HG03159 (cell line): ENCODE data around the gene TMC3.

ENCODE experiments used
- ATAC-seq: cut with Tn5 transposase; IDR thresholded peaks from one replicate; pipeline ENCODE4 v1.9.1; 2021; ENCODE audit warnings: mild to moderate bottlenecking, moderate library complexity; ENCODE audit not compliant: unreplicated experiment

TMC3 gene

GRCh38 chr15:81301385-81301784 lies 72.6 kb downstream of the TMC3 start:
- peak; percentile 13 for ATAC-seq

- no peak for ATAC-seq
Observed at GRCh38 chr15:81299630-81300273, 74.3 kb downstream of the TMC3 start.

GRCh38 chr15:81299156-81299555 lies 74.9 kb downstream of the TMC3 start:
- no peak for ATAC-seq

- no peak for ATAC-seq
Observed at GRCh38 chr15:81298611-81299010, 75.4 kb downstream of the TMC3 start.

- ATAC-seq = no peak
Observed at GRCh38 chr15:81297603-81298575, 76.1 kb downstream of the TMC3 start.

GRCh38 chr15:81297147-81297572 lies 76.9 kb downstream of the TMC3 start:
- ATAC-seq = no peak

- ATAC-seq = peak; percentile 51
Observed at GRCh38 chr15:81296673-81297072, 77.3 kb downstream of the TMC3 start.

GRCh38 chr15:81296186-81296585 lies 77.8 kb downstream of the TMC3 start:
- no peak for ATAC-seq

GRCh38 chr15:81295486-81296121 lies 78.4 kb downstream of the TMC3 start:
- ATAC-seq = no peak

- no peak for ATAC-seq
Observed at GRCh38 chr15:81294516-81294880, 79.5 kb downstream of the TMC3 start.

- ATAC-seq = peak; percentile 68
Observed at GRCh38 chr15:81293728-81294515, 80.1 kb downstream of the TMC3 start.

GRCh38 chr15:81292523-81293001 lies 81.5 kb downstream of the TMC3 start:
- peak; percentile 32 for ATAC-seq

GRCh38 chr15:81291916-81292522 lies 82.0 kb downstream of the TMC3 start:
- no peak for ATAC-seq

- no peak for ATAC-seq
Observed at GRCh38 chr15:81289910-81290309, 84.1 kb downstream of the TMC3 start.

GRCh38 chr15:81288616-81289015 lies 85.4 kb downstream of the TMC3 start:
- no peak for ATAC-seq

GRCh38 chr15:81288040-81288439 lies 86.0 kb downstream of the TMC3 start:
- no peak for ATAC-seq

GRCh38 chr15:81286621-81287121 lies 87.3 kb downstream of the TMC3 start:
- ATAC-seq = no peak

- no peak for ATAC-seq
Observed at GRCh38 chr15:81285461-81285860, 88.6 kb downstream of the TMC3 start.

GRCh38 chr15:81284256-81285031 lies 89.6 kb downstream of the TMC3 start:
- ATAC-seq = no peak
